Kidney capillary endothelial cell (primary cell): Measurements from ENCODE around the gene CFAP45.

Source experiments
- DNase-seq: peaks from one replicate; pipeline ENCODE4 v3.0.0-alpha.2; 2018; ENCODE audit warnings: low spot score

CFAP45 gene

DNA sequence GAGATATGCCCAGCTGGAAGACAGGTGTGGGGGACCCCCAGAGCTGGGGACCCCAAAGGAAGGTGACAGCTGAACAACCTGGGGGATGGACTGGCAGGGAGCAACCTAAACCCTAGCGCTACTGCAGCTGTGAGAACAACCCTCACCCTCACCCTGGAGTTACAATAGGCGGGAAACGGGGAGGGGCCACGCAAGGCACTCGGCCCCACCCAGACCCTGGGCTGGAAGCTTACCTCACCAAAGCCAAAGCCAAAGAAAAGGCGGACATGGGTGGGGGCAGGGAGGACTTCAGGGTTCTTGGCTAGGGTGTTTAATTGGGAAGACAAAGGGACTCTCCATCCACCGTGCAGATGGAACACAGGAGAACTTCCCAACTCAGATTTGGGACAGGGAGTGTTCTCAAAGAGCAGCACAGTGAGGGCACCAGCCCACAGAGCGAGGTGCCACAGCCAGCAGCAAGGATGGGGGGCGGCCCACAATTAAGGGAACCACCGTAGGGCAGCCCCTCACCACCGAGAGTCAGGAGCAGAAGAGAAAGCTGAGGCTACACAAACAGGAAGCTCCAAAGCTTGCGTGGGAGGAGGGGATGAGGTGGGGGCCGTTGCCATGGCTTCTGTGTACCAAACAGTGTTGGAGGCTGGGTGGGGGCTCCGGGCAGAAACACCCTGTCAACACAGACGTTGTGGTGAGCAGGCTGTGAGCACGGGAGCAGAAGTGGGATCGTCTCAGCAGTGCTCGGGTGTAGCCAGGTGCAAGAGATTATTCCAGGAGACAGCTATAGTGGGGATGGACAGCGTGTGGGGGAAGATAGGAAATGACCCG, 23.4 kb upstream of the CFAP45 start:
- peak; percentile 78 for DNase-seq

GRCh38 chr1:159922511-159923202, 22.7 kb upstream of the CFAP45 start:
- no peak for DNase-seq

DNA sequence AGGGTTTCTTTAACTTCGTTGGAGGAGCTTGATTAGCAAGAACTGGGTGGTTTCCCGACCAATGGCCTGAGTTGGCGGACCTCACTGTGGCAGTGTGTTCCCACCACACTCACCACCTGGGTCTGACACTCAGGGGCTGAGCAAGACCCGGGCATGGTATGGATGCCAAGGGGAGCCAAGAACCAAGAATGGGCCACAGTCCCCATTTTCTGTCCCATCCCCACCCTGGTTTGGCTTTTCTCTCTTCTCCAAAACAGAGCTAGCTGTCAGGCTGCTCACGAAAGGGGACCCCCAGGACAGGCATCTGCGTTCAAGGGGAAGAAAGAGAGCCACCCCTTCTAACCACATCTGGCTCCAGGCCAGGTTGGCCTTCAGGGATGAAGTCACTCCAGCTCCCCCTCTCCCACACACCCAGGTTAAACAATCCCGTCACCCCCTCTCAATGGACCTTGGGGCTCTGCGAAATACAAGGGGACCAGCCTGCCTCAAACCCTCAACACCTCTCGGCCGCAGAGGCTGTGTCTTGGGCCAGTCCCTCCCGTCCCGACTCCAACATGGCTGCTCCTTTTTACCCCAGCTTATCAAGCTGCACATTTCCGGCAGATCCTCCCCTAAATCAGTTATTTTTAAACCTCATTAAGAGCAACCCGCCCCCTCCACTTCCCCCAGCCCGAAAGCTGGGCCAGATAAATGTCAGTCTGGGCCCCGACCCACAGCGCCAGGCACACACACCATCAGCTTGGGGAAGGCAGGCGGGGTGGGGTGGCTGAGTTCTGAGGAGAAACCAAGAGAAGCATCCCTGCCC, 21.9 kb upstream of the CFAP45 start:
- DNase-seq = no peak

DNA sequence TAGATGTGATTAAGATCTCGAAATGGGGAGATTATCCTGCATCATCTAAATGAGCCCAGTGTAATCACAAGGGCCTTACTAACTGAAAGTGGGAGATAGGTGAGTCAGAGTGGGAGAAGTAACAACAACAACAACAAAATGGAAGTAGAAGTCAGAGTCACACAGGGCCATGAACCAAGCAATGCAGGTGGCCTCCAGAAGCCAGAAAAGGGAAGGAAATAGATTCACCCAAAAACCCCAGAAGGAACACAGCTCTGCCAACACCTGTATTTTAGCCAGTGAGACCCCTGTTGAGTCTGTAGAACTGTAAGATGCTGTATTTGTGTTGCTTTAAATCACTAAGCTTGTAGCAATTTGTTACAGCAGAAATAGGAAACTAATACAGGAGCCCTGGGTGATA, 21.3 kb upstream of the CFAP45 start:
- no peak for DNase-seq

DNA sequence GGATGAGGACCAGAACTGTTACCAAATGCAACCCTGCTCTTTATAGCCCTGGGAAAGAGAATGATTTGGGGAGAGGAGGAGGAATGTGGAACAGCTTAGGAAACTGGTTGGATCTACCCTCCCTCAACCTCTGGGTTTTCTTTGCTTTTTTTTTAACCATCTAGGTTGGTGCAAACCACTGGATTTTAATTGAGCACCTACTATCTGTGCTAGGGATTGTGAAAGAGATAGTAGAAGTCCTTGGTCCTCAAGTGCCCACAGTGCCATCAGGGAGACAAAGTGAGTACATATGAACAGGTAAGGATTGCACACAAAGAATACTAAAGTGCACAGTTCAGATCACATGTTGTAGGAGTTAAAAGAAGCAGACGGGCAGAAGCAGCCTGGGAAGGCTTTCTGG, 20.7 kb upstream of the CFAP45 start:
- DNase-seq = no peak

DNA sequence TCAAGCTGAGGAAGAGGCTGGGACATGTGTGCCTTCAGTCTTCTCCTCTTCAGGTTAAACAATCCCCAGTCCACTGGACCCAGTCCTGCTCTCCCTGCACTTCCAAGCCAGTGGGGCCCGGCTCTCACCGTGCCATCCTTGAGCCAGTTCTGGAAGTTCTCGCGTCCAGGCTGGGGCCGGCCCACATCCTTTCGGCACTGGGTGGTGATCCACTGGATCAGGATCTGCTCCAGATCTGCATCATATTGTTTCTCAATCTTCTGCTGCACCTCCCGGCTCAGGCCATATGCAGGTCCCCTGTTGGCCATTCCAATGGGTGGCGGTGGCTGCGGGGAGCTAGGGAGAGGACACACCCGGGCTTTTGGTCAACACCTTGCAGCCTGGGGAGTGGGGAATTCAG, 20.2 kb upstream of the CFAP45 start:
- DNase-seq = no peak

DNA sequence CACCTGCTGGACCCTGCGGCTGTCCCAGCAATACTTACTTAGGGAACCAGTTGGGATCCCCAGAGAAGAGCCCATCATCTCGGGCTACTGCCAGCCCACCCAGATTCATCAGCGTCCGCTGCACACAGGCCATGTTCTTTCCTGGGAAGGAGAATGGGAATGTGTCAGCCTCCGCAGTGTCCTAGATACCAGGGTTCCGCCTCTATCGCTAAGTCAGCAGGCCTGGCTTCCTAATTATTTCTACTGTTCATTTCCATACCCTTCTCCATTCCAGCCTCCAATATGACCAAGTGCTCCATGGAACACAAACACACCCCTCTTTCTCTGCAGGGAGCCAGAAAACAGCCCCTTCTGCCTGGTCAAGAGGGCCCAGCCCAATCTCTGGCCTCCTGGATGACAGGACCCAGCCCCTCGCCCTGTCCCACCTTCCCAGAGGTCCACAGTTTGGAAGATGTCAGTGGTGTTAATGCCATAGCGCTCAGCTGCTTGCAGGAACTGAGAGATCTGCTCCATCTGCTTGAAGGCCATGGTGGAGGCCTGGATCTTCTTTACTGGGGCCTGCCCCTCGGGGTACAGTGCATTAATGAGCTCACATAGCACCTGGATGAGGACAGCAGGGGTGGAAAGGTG, 19.4 kb upstream of the CFAP45 start:
- no peak for DNase-seq

DNA sequence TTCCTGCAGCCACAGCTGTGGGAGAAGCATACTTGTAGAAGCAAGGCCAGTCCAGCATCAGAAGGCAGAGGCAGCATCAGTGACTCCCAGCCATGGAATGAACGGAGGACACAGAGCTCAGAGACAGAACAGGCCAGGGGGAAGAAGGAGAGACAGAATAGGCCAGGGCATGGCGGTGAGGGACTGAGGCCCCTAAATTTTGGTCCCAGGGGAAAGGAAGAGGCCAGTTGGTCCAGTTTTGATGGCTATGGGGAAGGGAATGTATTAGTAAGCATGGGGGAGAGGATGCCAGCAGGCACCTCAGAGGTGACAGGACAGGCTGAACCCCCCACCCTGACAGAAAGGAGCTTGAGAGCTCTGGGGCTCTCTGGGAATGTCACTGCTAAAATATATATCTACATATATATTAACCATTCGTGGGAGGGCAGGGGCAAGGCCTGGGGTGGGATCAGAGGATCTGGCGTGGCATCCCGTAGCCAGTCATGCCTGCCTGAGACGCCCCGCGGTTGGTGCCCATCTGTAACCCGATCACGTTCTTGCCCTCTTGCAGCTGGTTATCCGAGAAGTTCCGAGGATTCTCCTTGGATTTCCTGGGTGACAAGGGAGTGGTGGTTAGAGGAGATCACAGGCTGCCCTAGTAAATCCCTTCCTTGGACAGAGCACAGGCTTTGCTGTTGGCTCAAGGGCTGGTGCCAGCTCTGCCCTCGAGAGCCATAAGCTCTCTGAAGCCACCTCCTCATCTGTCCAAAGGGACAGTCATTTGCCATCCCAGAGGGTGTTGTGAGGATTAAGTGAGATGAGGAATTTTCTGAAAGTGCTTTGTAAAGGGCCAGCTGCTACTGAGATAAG, 18.6 kb upstream of the CFAP45 start:
- no peak for DNase-seq

- no peak for DNase-seq
Measured at GRCh38 chr1:159917533-159918351, 17.8 kb upstream of the CFAP45 start.

- DNase-seq = peak; percentile 41
Measured at GRCh38 chr1:159916242-159917051, 16.5 kb upstream of the CFAP45 start.

- no peak for DNase-seq
Measured at GRCh38 chr1:159915571-159916241, 15.7 kb upstream of the CFAP45 start.

GRCh38 chr1:159914252-159915018, 14.5 kb upstream of the CFAP45 start:
- no peak for DNase-seq

GRCh38 chr1:159913451-159914192, 13.7 kb upstream of the CFAP45 start:
- DNase-seq = no peak

DNA sequence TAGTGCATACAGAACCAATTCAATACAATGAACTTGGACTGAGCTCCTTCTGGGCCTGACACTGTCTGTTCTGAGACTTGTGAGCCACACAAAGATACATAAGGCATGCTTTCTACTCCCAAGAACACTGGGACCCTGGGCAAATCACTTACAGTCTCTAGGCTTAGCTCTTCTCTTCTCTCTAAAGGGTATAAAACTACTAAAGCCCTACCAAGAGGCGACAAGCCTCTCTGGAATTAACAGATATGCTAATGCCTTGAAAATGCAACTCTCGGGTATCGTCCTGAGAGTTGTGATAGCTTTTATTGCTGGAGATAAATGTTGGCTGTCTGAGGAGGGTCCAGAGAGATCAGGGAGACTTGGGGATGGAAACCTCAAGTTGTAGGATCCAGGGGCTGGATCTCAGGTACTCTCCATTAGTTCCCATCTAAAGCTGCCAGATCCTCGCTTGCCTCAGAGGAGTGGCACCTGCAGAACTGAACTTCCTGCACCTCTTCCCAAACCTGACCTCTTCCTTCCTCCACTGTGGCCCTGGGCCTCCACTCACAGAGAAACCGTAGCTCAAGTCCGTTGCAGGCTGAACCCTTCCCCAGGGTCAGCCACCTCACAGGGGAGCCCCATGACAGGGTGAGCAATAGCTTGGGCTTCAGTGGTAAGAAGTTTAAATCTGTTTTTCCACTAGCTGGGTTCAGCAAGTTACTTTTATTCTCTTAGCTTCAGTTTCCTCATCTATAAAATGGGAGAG, 11.5 kb upstream of the CFAP45 start:
- DNase-seq = no peak

GRCh38 chr1:159908031-159908940, 8.3 kb upstream of the CFAP45 start:
- DNase-seq = no peak

DNA sequence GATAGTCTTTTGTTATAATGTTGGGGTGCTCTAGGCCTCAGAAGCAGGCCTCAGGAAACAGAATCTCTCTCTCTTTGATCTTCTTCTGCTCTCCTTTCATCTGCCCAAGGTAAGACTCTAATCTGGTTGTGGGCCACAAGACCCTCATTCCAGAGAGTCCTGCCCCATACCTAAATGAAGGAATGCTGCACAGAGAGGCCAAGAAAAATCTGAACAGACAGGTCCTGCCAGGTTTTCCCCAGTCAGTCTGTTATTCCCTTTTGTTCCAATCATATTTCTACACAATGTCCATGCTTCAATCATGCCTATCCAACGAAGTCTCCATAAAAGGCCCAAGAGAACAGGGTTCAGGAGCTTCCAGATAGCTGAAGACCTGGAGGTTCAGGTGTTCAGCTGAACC, 7.0 kb upstream of the CFAP45 start:
- DNase-seq = no peak
